IPS DF 4.7 (cell line): Measurements from ENCODE around the gene VEPH1.

ENCODE experiments used
- DNase-seq: peaks from one replicate; pipeline ENCODE4 v3.0.0-alpha.2; 2013; ENCODE audit warnings: low spot score; ENCODE audit errors: extremely low read depth

VEPH1 gene

DNA sequence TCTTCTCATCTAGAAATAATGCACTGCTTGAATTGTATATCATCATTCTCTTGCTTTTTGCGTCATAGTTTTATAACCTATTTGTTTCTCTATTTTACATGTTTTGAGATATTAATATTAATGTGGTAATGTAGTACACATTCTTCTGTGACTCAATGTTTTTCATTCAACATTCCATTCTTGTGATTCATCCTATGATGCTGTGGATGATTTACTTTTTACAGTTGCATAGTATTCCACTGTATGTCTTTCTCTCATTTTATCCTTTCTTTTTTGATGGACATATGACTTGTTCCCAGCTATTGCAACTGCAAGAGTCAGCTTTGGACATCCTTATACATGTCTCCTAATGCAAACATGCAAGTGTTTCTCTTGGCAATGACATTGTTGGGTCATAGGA lies 20.6 kb upstream of the VEPH1 start:
- no peak for DNase-seq

DNA sequence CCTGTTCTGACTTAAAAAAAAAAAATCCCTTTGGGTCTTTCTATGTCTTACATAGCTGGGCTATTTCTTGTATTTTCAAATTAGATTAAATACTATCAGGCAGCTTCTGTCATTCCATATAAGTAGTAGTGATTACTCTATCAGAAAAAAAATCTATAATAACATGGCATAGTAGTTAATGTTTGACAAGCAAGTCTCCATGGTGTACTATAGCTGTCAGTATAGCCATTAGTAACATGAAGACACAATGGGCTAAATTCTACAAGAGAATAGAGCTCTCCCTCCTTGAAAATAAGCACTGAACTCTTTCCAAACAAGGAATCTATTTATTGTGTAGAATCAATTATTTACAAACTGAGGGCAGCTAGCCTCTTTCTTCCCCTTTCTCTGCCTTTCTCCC lies 19.4 kb upstream of the VEPH1 start:
- DNase-seq, result no peak

DNA sequence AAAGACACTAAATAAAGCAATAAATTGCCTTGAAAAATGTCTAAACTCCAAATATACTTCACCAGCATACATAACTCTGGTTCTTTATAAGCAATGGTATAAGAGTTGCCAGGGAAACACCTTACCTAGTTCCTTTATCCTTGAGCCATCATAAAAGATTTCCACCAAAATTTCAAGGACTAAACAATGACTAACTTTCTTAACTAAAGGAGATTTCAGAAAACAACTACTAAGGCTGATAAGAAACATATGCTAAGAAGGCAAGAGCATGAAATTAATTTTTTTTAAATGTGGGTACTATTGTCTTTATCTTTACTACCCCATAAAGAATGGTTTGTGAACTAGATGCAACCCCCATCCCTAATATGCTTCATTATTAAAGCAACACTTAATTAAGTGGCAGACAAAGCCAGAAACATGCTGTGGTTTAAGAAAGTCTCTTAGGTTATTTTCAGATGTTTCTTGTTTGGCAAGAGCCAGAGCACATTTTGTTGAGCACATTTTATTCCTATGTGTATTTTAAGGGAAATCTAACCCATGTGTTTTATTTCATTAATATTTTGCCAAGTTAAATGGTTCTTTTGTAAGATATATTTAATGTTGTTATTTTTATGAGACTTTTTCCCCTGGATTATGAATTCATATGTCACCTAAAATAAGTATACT lies 17.4 kb upstream of the VEPH1 start:
- no peak for DNase-seq

DNA sequence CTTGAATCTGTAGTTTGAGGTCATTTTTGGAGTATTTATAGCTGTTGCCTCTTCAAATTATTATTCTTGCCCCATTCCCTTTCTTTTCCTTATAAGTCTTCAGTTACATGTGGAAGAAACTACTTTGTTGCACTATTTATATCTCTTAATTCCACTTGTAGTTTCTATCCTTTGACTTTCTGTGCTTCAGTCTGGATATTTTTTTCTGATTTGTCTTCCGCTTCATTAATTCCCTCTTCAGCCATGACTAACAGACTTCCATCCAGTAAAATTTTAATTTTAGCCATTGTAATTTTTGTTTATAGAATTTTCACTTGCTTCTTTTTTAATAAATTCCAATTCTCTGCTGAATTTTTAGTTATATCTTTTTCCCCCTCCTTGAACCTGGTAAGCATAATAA lies 15.7 kb upstream of the VEPH1 start:
- DNase-seq, result no peak

DNA sequence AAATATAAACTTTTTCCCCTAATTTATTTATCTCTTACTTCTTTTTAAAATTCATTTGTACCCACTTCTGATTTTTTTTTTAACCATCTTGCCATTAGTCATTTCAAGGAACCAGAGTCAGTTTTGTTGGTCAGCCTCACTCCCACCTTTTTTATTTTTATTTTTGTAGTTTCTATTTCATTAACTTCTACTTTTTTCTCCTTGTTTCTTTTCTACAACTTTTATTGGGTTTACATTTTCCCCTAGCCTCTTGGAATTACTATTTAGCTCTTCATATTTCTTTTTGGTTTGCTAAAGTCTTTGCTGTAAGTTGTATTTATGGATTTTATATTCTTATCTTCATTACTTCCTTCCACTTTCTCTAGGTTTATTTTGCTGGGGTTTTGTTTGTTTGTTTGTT lies 13.7 kb upstream of the VEPH1 start:
- DNase-seq, result no peak

DNA sequence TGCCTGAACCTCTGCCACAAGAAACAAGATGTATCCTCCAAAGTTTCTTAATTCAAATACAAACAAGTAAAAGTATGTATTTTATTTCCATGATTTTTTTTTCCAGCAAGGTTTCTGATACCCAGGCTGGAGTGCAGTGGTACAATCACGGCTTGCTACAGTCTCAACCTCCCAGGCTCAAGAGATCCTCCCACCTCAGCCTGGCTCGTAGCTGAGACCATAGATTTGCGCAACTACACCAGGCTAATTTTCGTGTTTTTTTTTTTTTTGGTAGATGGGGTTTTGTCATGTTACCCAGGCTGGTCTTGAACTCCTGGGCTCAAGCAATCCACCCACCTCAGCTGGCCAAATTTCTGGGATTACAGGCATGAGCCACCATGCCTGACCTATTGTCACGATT lies 12.2 kb upstream of the VEPH1 start:
- DNase-seq, result no peak

DNA sequence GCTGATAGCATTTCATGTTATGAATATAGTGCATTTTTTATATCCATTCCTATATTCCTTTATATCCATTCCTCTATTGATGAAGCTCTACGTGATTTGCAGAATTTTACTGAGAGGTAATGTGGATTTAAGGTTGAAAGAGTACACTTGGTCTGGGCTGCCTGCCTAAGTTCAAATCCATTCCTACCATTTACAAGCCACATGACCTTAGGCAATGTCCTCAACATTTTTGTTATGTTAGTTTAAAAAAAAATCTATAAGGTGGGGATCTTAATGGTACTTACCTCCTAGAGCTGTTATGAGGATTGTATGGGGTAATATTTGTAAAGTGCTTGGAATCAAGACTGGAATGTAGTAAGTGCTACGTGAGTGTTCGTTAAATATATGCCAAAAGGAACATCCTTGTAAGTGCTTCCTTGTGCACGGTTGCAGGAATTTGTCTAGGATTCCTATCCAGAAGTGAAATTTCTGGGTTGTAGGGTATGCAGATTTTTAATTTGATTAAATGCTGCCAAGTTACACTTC lies 11.2 kb upstream of the VEPH1 start:
- DNase-seq, result no peak

DNA sequence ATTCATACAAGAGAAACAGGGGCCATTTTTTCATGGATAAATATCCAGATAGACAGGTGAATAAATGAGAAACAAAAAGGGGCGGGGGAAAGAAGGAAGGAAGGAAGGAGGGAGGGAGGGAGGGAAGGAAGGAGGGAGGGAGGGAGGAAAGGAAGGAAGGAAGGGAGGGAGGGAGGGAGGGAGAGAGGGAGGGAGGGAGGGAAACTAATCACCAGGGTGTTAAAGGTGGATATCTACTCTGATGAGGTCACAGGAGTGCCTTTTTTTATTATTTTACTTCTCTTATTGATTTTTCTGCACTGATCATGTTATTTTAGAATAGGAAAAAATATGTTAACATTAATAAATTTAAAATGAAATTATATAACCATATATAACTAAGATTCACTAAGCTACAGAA lies 10.4 kb upstream of the VEPH1 start:
- DNase-seq, result no peak

DNA sequence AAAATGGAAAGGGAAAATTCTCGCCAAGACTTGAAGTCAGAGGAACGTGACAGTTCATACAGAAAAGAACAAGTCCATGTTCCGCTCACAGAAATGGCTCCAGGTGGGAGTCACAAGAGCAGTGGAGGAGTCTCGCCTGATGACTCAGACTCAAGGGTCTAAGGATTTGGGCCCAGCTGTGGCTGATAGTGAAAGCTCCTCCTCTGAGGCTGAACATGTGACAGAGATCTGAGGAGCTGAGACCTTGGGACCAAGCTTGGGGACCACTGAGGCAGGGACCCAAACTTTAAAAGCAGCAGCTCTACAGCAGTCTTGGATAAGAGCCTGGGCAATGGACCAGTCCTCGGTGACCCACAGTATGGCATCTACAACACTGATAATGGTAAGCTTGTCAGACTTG lies 9.3 kb upstream of the VEPH1 start:
- DNase-seq, result no peak

DNA sequence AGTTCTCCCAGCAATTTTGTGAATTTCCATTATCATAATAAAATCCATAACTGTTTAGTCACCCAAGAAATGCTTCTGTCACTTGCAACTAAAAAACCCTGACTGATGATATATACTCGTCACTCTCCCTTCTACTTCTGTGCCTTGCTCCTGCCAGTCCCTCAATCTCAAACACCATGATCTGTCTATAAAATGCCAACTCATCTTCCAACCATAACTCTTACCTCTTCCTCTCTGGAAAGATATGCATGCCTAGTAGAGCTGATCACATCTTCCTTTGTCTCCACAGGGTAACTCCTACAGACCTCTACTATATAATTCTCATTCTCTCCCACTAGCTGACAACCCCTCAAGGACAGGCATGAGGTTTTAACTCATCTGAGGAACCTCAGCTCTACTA lies 5.2 kb upstream of the VEPH1 start:
- DNase-seq, result no peak

DNA sequence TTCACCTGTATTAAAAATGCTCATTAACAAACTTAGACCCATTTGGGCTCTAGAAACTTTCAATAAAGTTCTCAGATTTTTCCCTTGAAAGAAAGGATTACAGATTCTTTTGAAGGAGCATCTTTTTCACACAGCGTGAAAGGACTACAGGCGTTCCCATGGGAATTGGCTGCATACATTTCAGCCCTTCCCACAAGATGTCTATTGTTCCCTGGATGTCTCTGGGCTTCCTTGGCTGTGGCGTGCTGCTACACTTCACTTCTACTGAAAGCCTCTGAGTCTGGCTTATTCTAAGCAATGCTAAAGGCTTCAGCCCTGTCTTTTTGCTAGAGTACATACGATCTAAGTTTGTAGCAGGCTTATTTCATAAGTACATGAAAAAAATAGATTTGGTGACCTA lies 1.4 kb downstream of the VEPH1 start:
- no peak for DNase-seq

DNA sequence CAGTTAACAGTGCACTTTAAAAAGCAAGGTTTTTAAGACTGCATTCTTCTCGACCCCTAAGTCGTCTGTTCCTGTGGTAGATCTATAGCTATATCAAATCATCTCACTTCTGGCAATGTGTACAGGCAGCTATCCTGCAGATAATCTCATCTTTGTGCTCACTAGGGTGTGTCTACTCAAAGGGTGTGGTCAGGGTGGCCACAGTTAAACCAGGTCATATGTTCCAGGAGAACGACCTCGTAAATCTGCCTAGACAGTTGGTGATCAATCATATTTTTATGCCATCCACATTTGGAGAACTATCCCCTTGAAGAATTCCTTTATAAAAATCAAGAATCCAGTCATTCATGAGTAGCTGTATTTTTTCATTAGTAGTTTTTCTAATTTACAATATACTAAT lies 3.0 kb downstream of the VEPH1 start:
- DNase-seq, result no peak

DNA sequence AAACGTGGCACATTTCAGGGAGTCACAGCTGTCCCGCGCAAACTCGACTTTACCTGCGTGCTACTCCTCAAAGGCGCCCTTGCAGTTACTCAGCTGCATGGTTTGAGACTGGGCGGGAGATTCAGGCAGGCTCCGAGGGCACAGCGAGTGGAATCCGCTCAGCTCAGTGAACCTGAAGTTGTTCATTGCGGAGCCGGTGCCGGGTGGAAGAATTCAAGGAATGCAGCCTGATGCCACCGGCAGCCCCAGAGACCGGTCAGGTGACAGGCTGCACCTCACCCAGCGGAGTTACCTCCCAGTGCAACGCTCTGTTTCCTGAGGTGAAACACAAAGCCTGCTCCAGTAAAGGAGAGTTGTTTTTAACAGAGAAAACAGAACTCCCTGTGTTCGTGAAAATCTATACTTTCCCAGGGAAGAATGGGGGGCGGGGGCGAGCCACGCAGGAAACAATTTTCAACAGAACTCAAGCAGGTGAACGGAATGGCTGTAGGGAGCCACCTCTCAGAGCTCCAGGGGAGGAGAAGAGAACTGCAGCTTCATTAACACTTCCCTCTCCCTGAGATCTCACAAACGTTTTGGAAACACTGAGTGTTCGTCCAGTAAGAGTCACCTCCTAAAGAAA lies 3.8 kb downstream of the VEPH1 start:
- DNase-seq, result peak; percentile 56

DNA sequence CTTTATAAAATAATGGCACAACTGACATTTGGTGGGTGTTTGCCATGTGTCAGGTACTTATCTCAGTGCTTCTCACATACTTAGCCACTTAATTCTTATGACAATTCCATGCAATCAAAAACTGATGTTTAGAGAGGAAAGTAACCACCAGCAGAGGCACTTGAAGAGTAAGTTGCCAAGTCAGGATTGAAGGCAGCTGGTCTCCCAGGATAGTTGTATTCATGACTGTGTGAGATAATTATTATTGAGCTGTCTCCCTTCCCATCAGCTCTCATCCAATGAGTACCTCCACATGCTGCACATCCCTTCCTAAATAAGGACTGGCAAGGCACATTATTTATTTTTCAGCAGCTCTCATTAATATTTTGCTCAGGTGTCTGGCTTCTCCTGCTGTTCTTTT lies 4.8 kb downstream of the VEPH1 start:
- no peak for DNase-seq

DNA sequence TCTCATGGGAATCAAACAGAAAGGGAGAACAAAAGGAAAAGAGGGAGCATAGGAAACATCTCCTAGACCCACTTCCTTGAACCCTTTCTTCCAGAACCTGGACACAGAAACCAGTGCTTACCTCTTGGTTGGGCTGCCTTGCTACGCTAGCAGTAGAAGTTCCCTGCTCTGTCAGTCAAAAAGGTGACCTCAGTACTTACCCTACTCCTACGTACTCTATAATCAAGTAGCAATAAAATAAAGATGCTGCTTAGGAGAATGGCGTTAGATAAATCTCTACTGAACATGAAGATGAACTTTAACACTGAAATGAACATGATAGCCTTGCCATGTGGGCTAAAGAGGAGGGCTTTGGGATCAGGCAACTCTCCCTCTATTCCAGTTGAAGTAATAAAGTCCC lies 7.4 kb downstream of the VEPH1 start:
- no peak for DNase-seq

DNA sequence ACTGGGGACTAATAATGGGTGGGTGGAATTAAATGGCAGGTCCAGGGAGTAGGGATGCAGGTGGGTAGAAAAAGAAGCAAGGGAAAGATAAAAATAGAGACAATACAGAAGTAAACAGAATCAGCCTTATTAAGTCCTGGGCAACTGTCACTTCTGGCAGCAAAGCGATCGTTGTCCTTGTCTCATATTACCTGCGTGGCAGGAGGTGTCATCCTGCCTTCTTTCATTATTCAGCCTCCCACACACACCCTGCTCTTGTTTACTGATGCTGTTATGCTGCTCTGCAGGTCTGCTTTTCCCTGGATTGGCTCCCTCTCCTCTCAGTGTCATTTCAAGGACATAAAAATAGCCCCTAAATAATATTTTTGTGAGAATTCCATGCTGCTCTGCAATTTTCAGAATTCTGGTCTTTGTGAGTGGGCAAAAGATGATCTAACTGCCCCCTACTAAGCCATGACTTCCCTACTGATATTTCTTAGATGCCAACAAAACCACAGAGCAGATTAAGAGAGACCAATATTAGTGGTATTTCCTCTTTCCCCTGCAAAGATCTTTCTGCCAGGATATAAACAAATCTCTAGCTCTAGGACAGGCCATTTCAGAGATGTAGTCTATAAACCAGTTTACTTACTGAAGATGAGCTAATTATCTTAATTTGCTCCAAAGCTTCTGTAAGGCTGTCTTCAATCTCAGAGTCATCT lies 8.5 kb downstream of the VEPH1 start:
- DNase-seq, result no peak

DNA sequence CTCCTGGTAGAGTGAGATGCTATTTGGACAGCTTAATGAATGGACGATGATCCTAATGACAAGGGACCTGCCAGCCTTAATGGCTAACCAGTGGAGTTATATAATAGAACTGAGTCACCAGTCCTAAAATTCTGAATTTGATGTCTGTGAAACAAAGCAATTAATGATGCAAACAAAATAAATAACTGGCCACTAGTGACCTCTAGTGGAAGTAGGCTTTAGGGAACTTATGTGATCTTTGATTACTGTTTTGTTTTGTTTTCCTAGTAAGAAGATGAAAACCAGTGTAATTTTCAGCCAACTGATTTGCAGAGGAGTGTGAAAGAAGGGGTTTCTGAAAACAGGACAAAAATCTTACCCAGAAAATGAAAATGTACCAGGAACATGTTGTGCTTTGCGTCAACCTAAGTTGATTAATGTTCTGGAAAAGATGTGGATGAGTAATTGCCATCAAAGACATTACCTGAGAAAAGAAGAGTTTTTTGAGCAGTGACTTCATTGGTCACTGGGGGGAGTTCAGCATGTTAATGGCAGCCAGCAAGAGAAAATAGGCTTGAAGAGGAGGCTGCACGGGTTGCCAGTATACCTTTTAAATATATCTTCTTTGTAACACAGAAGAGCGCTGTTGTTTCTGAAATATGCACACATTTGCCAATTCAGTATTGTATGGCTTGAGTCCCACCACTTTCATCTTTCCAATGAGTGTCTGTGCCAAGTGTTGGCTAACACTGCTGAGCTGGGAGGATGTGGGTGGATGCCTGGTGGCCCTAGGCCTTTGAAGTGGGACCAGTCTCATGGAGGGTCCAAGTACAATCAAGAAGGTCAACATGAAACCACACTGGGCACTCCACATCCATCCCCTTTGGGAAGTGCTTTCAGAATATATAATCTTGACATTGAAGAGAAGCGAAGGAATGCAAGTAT lies 9.3 kb downstream of the VEPH1 start:
- DNase-seq, result no peak

DNA sequence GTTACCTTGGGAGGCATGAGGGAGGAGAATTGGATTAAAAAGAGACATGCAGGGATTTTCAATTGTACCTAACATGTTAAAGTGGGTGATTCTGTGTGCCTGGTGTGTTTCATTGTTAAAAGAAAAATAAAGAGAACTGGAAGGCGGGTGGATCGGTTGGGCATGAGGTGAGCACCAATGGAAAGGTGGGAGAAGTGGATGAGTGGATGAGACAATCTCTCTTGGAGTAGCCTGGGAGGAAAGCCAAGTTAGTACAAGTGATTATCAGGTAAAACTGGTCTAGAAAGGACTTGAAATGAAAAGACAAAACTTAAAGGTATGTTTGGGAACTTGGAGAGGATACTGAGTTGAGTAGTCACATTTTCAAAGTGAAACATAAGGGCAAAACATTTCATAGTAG lies 12.1 kb downstream of the VEPH1 start:
- DNase-seq, result no peak

DNA sequence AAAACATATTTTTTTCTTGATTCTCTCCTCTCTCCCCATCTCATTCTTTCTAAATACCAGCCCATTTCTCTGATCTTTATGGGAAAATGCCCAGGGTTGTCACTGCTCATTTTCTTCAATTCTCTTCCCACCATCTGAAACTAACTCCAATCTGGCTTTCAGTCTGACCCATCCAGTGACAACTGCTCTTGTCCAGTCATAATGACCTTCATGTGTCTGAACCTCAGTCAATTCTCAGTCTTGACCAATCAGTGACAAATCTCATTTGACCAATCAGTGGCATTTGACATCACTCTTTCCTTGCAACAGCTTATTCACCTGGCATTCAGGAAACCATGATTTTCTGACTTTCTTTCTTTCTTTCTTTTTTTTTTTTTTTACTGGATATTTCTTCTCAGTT lies 15.1 kb downstream of the VEPH1 start:
- no peak for DNase-seq

DNA sequence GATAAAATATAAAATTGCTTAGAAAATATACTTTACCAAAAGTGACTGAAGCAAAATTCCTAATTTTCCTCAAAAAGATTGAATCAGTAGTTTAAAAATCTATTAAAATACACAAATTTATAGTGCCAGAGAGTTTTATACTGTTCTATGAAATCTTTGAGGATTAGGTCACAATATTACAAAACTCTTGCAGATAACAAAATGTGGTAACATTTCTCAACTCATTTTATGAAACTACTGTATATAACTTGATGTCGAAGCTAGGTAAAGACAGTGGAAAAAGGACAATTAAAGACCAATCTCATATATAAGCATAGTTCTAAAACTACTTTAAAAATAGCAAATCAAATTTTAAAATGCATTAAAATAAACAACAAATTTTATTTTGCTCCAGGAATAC lies 15.9 kb downstream of the VEPH1 start:
- no peak for DNase-seq

DNA sequence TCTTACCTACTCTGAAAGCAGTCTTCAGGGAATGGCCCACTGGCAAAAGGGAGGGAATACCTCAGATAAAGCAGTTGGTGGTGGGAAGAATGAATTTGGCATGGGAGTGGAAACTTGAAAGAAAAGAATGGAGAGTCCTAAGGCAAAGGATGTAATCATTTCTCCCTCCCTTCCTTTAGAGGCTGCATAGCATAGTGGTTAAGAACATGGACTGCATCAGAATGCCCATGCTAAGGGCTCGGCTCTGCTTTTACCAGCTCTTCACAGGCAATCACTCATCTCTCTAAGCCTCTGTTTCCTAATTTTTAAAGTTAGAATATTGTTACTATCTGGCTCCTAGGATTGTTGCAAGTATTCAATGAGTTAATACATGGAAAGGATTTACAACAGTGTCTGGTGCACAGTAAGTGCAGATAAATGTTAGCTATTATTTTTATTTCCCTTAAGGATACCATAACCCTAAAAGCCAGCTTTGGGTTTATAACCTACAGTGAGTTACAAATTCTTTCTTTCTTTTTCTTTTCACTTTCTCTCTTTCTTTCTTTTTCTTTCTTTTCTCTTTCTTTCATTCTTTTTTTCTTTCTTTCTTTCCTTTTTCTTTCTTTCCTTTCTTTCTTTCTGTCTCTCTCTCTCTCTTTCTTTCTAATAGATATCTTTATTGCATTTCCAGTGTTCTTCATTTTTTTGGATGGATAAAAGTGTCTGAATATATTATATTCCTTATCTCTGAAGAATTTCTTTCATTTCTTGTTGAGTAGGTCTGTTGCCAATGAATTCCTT lies 23.6 kb downstream of the VEPH1 start:
- no peak for DNase-seq
